Endothelial cell of umbilical vein (primary cell): ENCODE measurements around the gene LHX3.

ENCODE experiments used
- EZH2 ChIP-seq: IDR thresholded peaks from 2 replicates; pipeline ENCODE4 v1.6.1; 2012; ENCODE audit warnings: borderline replicate concordance, low read depth, mild to moderate bottlenecking, moderate library complexity, low read length, inconsistent platforms; ENCODE audit not compliant: severe bottlenecking
- MYC ChIP-seq: IDR thresholded peaks from one replicate; pipeline ENCODE4 v1.6.1; 2011; ENCODE audit warnings: mild to moderate bottlenecking, low read depth, low read length
- POLR2A ChIP-seq: IDR thresholded peaks from 2 replicates; pipeline ENCODE4 v1.6.1; 2012; ENCODE audit warnings: low read depth, mild to moderate bottlenecking, control low read depth, low read length
- POLR2AphosphoS5 ChIP-seq: IDR thresholded peaks from 2 replicates; pipeline ENCODE4 v1.6.1; 2012; ENCODE audit warnings: low read depth, mild to moderate bottlenecking, control low read depth, low read length, moderate library complexity; ENCODE audit not compliant: insufficient read depth
- TF ChIP-seq, protein P1 (sequence below), 2 donors: IDR thresholded peaks; 1 replicate in 1 of 2; 2 replicates in 1 of 2; pipeline ENCODE4 v1.5.1; 2011; ENCODE audit warnings: low read length in 2 of 2, mild to moderate bottlenecking in 2 of 2, moderate library complexity in 2 of 2, control low read depth in 1 of 2, inconsistent platforms in 1 of 2, low read depth in 1 of 2; ENCODE audit not compliant: insufficient read depth in 1 of 2; ENCODE audit errors: extremely low read depth in 1 of 2

DNA sequence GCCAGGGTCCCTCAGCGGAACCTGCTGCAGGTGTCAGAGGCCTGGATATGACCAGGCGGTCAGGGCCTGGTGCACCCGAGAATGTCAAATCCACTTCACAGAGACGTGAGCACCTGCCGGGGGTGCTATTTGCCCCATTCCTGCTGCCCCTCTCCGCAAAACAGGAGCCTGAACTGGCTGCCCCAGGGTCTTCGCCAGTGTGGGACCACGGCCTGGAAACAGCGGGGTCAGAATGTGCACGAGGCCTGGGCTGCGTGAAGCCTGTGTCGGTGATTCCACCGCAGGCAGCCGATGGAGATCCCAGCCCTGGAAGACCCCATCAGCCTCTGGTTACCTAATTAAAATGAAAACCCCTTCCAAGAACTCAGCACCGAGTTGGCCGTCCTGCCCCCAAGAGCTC is 45.1 kb downstream of the LHX3 start:
- TF ChIP-seq, protein P1, sequence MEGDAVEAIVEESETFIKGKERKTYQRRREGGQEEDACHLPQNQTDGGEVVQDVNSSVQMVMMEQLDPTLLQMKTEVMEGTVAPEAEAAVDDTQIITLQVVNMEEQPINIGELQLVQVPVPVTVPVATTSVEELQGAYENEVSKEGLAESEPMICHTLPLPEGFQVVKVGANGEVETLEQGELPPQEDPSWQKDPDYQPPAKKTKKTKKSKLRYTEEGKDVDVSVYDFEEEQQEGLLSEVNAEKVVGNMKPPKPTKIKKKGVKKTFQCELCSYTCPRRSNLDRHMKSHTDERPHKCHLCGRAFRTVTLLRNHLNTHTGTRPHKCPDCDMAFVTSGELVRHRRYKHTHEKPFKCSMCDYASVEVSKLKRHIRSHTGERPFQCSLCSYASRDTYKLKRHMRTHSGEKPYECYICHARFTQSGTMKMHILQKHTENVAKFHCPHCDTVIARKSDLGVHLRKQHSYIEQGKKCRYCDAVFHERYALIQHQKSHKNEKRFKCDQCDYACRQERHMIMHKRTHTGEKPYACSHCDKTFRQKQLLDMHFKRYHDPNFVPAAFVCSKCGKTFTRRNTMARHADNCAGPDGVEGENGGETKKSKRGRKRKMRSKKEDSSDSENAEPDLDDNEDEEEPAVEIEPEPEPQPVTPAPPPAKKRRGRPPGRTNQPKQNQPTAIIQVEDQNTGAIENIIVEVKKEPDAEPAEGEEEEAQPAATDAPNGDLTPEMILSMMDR (IDR thresholded peaks at IDR 0.05; ENCODE audit: extremely low read depth in 1 of 2, insufficient read depth in 1 of 2, low read depth in 1 of 2, low read length in 2 of 2), result no peak
- TF ChIP-seq MYC (no peak), POLR2A (no peak), POLR2AphosphoS5 (no peak), EZH2 (no peak)
